NCI-H1092 (cell line): ENCODE measurements around the gene MSS51.

ENCODE experiments used
- DNase-seq: peaks from one replicate; lab custom pipeline; 2025; lab: John Stamatoyannopoulos, UW

MSS51 gene

DNA sequence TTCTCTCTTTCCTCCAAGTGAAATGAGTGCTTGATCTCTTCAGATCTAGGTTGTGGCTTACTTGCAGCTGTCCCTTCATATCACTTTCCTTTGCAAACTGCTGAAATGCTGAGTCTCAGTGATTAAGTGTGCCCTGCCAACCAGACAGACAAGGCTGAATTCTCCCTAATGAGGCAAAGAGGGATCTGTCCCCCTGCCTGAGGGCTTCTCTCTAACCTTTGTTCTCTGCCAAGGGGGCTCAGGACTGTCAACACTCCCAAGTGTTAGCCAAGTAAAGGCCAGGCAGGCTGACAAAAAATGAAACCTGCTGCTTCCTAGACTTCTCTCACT is at the start of gene MSS51:
Gene MSS51 (minus strand): TSS at position 24 of the 330 bp plus-strand sequence. CDS start 5,277 bp downstream, outside the sequence.
- DNase-seq: no peak

GRCh38 chr10:73480158-73480557 is 46.8 kb upstream of the MSS51 start:
- no peak for DNase-seq

- no peak for DNase-seq
These were observed 45.3 kb upstream of the MSS51 start for GRCh38 chr10:73478636-73479035.

GRCh38 chr10:73471226-73471625 is 37.9 kb upstream of the MSS51 start:
- DNase-seq: no peak

GRCh38 chr10:73469579-73469978 is 36.2 kb upstream of the MSS51 start:
- no peak for DNase-seq

DNA sequence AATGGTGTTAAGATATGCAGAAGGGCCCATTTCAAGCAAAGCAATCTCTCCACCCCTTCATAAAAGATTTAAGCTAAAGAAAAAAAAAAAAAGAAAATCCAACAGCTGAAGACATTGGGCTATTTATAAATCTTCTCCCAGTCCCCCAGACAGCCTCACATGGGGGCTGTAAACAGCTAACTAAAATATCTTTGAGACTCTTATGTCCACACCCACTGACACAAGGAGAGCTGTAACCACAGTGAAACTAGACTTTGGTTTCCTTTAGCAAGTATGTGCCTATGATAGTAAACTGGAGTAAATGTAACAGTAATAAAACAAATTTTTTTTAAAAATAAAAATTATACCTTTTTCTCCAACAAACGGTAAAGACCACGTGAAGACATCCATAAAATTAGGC is 33.8 kb upstream of the MSS51 start:
- no peak for DNase-seq

GRCh38 chr10:73465978-73466726 is 32.8 kb upstream of the MSS51 start:
- no peak for DNase-seq

DNA sequence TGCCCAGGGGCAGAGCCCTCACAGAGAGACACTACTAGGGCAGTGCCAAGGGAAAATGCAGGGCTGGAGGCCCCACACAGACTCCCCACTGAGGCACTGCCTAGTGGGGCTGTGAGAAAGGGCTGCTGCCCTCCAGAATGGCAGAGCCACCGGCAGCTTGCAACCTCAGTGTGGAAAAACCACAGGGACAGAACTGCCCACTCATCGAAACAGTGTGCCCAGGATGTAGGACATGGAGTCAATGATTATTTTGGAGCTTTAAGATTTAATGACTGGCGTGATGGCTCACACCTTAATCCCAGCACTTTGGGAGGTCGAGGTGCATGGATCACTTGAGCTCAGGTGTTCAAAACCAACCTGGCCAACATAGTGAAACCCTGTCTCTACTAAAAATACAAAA is 27.5 kb upstream of the MSS51 start:
- DNase-seq: no peak

DNA sequence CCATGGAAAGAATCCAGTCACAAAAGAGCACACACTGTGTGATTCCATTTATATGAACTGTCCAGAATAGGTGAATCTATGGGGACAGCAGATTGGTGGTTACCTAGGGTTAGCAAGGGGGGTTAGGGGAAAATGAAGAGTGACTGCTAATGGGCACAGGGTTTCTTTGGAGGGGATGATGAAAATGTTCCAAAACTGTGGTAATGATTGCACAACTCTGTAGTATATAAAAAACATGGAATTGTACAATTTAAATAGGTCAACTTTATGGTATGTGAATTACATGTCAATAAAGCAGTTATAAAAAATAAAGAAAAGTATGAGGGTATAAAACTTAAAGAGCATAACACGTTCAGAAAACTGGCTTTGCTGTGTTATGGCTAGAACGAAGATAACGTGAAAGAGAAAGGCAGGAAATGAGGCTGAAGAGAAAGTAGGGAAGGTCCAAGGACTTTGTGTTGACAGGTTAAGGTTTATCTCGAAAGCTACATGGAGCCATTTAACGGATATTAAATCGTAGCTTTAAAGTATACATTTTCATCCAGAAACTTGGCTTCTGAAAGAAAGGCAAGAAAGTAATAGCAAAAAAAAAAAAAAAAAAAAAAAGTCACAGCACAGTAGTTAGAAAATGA is 26.4 kb upstream of the MSS51 start:
- DNase-seq: no peak

DNA sequence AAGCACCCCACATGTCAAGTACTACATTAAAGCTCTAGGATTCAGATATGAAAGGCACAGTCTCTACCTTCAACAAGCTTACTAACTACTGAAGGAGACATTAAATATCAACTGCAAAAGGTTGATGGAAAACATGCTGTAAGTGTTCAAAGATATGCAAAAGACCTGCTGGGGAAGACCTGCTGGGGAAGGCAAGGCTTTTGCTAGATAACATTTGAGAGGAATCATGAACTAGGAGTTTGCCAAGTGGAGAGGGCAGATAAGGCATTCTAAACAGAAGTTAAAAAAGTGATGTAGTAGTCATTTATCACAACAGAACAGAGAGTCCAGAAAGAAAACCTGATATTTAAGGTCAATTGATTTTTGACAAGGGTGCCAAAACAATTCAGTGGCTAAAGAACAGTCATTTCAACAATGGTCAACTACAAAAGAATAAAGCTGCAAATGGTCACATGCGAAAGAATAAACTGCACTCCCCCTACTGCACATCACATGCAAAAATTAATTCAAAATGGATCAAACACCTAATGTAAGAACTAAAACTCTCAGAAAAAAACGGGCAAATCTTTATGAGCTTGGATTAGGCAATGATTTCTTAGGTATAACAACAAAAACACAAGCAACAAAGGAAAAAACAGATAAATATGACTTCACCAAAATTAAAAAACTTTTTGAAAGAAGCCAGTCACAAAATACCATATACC is 23.0 kb upstream of the MSS51 start:
- DNase-seq: no peak

DNA sequence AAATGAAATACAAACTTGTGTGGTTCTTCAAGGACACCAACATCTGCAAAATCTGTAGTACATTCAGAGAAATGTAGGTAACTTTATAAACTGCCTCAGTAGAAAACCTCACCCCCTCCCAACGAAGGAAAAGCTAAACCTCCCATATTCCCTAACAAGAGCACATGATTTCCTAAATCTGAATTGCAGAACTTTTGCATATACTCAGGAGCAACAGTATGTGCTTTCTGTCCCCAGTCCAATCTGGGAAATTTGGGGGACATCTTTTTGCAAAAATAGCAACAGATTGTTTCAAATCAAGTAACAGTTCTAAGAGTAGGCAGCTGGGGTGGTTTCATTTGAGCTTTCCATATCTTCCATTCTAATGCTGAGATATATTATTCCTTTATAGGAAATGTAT is 15.8 kb upstream of the MSS51 start:
- DNase-seq: no peak

DNA sequence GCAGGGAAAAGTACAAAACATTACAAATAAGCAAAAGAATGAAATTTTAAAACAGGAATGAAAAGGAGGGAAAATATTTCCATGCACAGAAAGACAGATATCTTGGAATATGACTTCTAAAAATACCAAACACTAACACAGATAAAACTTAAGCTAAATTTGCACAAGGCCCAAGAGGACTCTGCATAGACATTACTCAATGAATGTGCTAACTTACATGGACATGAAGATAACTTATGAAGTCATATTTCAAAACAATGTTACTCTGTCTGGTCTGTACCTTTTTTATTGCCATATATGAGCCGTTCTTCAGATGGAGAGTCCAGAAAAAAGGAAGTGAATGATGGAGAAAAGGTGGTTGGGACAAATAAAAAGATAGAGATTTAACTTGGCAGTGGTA is 15.0 kb upstream of the MSS51 start:
- no peak for DNase-seq

- no peak for DNase-seq
These were observed 13.6 kb upstream of the MSS51 start for GRCh38 chr10:73446926-73447325.

- no peak for DNase-seq
These were observed 11.1 kb upstream of the MSS51 start for GRCh38 chr10:73444457-73444856.

DNA sequence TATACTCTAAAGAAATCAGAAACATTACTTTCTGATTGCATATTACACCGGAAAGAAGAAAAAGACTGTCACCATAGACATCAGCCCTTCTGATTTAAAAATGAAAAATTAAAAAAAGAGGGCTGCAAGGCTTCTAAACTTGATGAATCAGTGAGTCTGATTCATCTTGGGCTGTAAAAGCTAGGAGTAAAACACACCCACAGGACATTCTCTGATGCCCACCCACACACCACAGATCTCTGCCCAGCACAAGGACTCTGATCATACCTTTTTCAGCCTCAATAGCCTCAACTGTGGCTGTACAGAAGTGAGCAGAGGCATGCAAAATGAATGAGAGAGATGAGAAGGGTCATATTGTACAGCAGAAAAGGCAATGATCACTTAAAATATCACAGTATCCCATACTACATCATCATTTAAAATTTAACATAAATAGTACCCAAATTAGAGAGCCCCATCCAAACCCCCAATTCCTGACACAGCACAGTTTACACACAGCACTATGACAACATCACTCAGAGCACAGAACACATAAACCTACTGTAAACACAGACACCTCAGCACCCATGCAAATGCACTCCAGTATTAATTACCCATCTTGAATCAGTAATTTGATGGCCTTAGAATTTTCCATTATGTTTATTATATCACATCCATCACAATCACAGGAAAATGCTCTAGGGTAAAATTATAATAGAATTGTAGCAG is 6.4 kb upstream of the MSS51 start:
- no peak for DNase-seq

GRCh38 chr10:73439055-73439454 is 5.7 kb upstream of the MSS51 start:
- no peak for DNase-seq

GRCh38 chr10:73432646-73433537 is 469 bp downstream of the MSS51 start:
- DNase-seq: no peak

GRCh38 chr10:73426318-73426717 is 7.0 kb downstream of the MSS51 start:
- DNase-seq: no peak

- no peak for DNase-seq
These were observed 8.9 kb downstream of the MSS51 start for GRCh38 chr10:73424478-73424877.

GRCh38 chr10:73423309-73423708 is 10.1 kb downstream of the MSS51 start:
- DNase-seq: no peak

DNA sequence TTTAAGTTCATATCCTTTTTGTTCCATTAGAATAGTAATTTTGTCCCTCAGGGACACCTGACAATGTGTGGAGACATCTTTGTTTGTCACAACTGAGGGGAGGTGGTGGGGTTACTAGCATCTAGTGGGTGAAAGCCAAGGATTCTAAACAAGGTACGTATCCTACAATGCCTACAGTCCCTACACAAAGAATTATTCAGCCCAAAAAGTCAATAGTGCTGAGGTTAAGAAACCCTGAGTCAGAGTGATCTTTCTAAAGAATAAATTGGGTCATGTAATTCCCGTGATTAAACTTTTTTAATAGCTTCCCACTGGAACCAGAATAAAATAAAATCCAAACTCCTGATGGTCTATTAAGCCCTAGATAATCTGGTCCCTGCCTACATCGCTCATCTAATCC is 16.8 kb downstream of the MSS51 start:
- DNase-seq: no peak
